ENCODE data around the gene SLC25A10.

GRCh38 chr17:81672504-81672903, 39.6 kb upstream of the SLC25A10 start:
- TF ChIP-seq CTCF (tag by site-specific recombination; IDR thresholded peaks at IDR 0.05) (no peak), ZNF510 (tag by site-specific recombination; IDR thresholded peaks at IDR 0.05; ENCODE audit: insufficient replicate concordance) (no peak), ZNF692 (tag by site-specific recombination; IDR thresholded peaks at IDR 0.05) (no peak), ZNF76 (tag by site-specific recombination; IDR thresholded peaks at IDR 0.05; ENCODE audit: borderline replicate concordance, low read depth) (no peak), ZNF184 (tag by site-specific recombination; IDR thresholded peaks at IDR 0.05) (no peak), HOXA7 (CRISPR knock-in tag; IDR thresholded peaks at IDR 0.05; ENCODE audit: borderline replicate concordance) (no peak), ZNF302 (tag by site-specific recombination; IDR thresholded peaks at IDR 0.05; ENCODE audit: low read depth) (no peak), ZNF239 (tag by site-specific recombination; IDR thresholded peaks at IDR 0.05) (no peak)
